HFFc6 (cell line): ENCODE data around the gene SRP9. TPM values are rescaled to one million over a fixed set of nuclear protein-coding genes. Genes with fewer than 3 reads are reported as not detected.
A peak's percentile ranks its signal among the peaks of the same experiment; 100 is the strongest.

Experiments used
- DNase-seq: peaks from one replicate; pipeline ENCODE4 v3.0.0-alpha.2; 2018
- H3K27ac Mint-ChIP-seq: 2 replicates; pipeline ENCODE4 v1.8.0; 2020; ENCODE audit warnings: mild to moderate bottlenecking, mixed read lengths
- H3K27me3 Mint-ChIP-seq: 2 replicates; pipeline ENCODE4 v1.8.0; 2021; ENCODE audit warnings: mild to moderate bottlenecking, moderate library complexity, mixed read lengths; ENCODE audit not compliant: insufficient read depth
- H3K36me3 Mint-ChIP-seq: 2 replicates; pipeline ENCODE4 v1.8.0; 2021; ENCODE audit warnings: low read depth, mixed read lengths
- H3K4me1 Mint-ChIP-seq: 2 replicates; pipeline ENCODE4 v1.8.0; 2020; ENCODE audit warnings: low read depth, mixed read lengths
- H3K4me3 Mint-ChIP-seq: 2 replicates; pipeline ENCODE4 v1.8.0; 2020; ENCODE audit warnings: mild to moderate bottlenecking, moderate library complexity, mixed read lengths
- H3K9me3 Mint-ChIP-seq: 2 replicates; pipeline ENCODE4 v1.8.0; 2020; ENCODE audit warnings: mild to moderate bottlenecking, mixed read lengths
- CTCF ChIP-seq: fragments of 200-600 bp; sonication (generic); IDR thresholded peaks from 2 replicates; pipeline ENCODE4 v1.5.0; 2021; ENCODE audit warnings: antibody characterized with exemption, mild to moderate bottlenecking
- total RNA-seq, 6 experiments: library from RNA; stranded (reverse); fragmentation: NEBNext Ultra II Directional; extraction: Animal tissue kit (Norgen Biotek cat#: 25700); gene quantifications; 2 replicates in 1 of 6; 3 replicates in 5 of 6; pipeline ENCODE4 v1.2.3, GENCODE V29; 2021

SRP9 gene
- total RNA-seq, 6 experiments from 2014 or later: 219 to 277 (median 246) TPM

GRCh38 chr1:225763716-225764548 is 13.7 kb upstream of the SRP9 start:
- Mint-ChIP-seq H3K36me3 (no peaks in the 10 kb centered on the region), H3K27me3 (peaks cover 7% of the 10 kb centered on the region), H3K4me3 (peak overlapping the region; percentile 17; the same call in 1 of the 2 replicates), H3K27ac (peak overlapping the region; percentile 29; the same call in 1 of the 2 replicates), H3K4me1 (peaks cover 56% of the 10 kb centered on the region), H3K9me3 (no peaks in the 10 kb centered on the region)
- DNase-seq: no peak
- no peak for TF ChIP-seq CTCF

- no peak overlapping the region; the same call in 1 of the 2 replicates for H3K4me3 Mint-ChIP-seq
- H3K36me3 Mint-ChIP-seq: no peaks in the 10 kb centered on the region
- no peak for DNase-seq
- peaks cover 5% of the 10 kb centered on the region for H3K27me3 Mint-ChIP-seq
- H3K4me1 Mint-ChIP-seq: peaks cover 69% of the 10 kb centered on the region
- H3K9me3 Mint-ChIP-seq: no peaks in the 10 kb centered on the region
- peak overlapping the region; percentile 93; the same call in 1 of the 2 replicates for H3K27ac Mint-ChIP-seq
- TF ChIP-seq CTCF: no peak
Observed at GRCh38 chr1:225765982-225766674, 11.5 kb upstream of the SRP9 start.

- Mint-ChIP-seq H3K4me3 (peak overlapping the region; percentile 58), H3K4me1 (peaks cover 65% of the 10 kb centered on the region)
Observed at GRCh38 chr1:225766967-225767633, 10.5 kb upstream of the SRP9 start.

GRCh38 chr1:225767634-225768540 is 9.7 kb upstream of the SRP9 start:
- Mint-ChIP-seq H3K4me1 (peaks cover 66% of the 10 kb centered on the region), H3K4me3 (peak overlapping the region; percentile 58), H3K27me3 (peaks cover 5% of the 10 kb centered on the region), H3K27ac (peak overlapping the region; percentile 93), H3K9me3 (no peaks in the 10 kb centered on the region), H3K36me3 (no peaks in the 10 kb centered on the region)
- TF ChIP-seq CTCF: no peak
- DNase-seq: peak; percentile 40

More at GRCh38 chr1:225766967-225767633, 10.5 kb upstream of the SRP9 start:
- DNase-seq: peak; percentile 91
- Mint-ChIP-seq H3K27me3 (peaks cover 5% of the 10 kb centered on the region), H3K27ac (peak overlapping the region; percentile 93), H3K36me3 (no peaks in the 10 kb centered on the region), H3K9me3 (no peaks in the 10 kb centered on the region)
- no peak for TF ChIP-seq CTCF
